ENCODE data around the gene OR2V2.

GRCh38 chr5:181195249-181195761, 47.9 kb downstream of the OR2V2 start:
- TF ChIP-seq CTCF (IDR thresholded peaks at IDR 0.05) (no peak), POLR2AphosphoS5 (IDR thresholded peaks at IDR 0.05) (no peak), POLR2A (IDR thresholded peaks at IDR 0.05) (no peak), EP300 (IDR thresholded peaks at IDR 0.05) (no peak)
